Thoracic aorta (tissue), 2 donors: ENCODE measurements around the gene COX14. TPM values are rescaled to one million over a fixed set of nuclear protein-coding genes. Genes with fewer than 3 reads are reported as not detected.
A peak's percentile ranks its signal among the peaks of the same experiment; 100 is the strongest.

Experiments
- ATAC-seq: fragments of 150-250 bp; one replicate; pipeline ENCODE4 v1.8.0; 2017; ENCODE audit warnings: low read depth; ENCODE audit not compliant: insufficient number of reproducible peaks, low FRiP score
- DNase-seq: peaks from one replicate; pipeline ENCODE4 v3.0.0-alpha.2; 2020; ENCODE audit warnings: low spot score
- H3K27ac ChIP-seq, 2 donors: fragments of 200-600 bp; sonication (generic); 1 replicate in 1 of 2; 2 replicates in 1 of 2; pipeline ENCODE4 v1.5.1; 2016; ENCODE audit warnings: mild to moderate bottlenecking in 2 of 2, moderate library complexity in 2 of 2
- H3K27me3 ChIP-seq: fragments of 200-600 bp; sonication (generic); replicated peaks from 2 replicates; pipeline ENCODE4 v1.6.0; 2016; ENCODE audit warnings: mild to moderate bottlenecking; ENCODE audit not compliant: insufficient read depth
- H3K36me3 ChIP-seq: fragments of 200-600 bp; sonication (generic); one replicate; pipeline ENCODE4 v1.5.1; 2016
- H3K4me1 ChIP-seq, 2 donors: fragments of 200-600 bp; sonication (generic); 1 replicate in 1 of 2; 2 replicates in 1 of 2; pipeline versions ENCODE4 v1.5.1 to v1.6.0; 2016; ENCODE audit warnings: low read depth in 2 of 2, mild to moderate bottlenecking in 1 of 2; ENCODE audit not compliant: control insufficient read depth in 1 of 2
- H3K4me3 ChIP-seq: fragments of 200-600 bp; sonication (generic); 2 replicates; pipeline ENCODE4 v1.5.1; 2016; ENCODE audit warnings: mild to moderate bottlenecking
- H3K9me3 ChIP-seq: fragments of 200-600 bp; sonication (generic); 2 replicates; pipeline ENCODE4 v1.5.1; 2016
- CTCF ChIP-seq: fragments of 200-600 bp; sonication (generic); IDR thresholded peaks from one replicate; pipeline ENCODE4 v1.5.1; 2019; ENCODE audit warnings: antibody characterized with exemption
- total RNA-seq, 2 donors: library from RNA; depleted of rRNA; stranded (reverse); fragments of >200 nt; gene quantifications; one replicate each; pipeline versions ENCODE4 v1.1.0 to v1.2.3, GENCODE V29; 2016

COX14 gene
- total RNA-seq, 2 donors from 2014 or later = 50.8 to 57.2 TPM

GRCh38 chr12:50069539-50069938 lies 42.5 kb upstream of the COX14 start:
- Histone ChIP-seq H3K4me3 (no peak overlapping the region), H3K27ac (no peak overlapping the region), H3K27me3 (no peaks in the 10 kb centered on the region), H3K9me3 (no peaks in the 10 kb centered on the region), H3K36me3 (no peaks in the 10 kb centered on the region), H3K4me1 (peaks cover 0 to 19% of the 10 kb centered on the region in 2 donors)
- no peak for TF ChIP-seq CTCF
- DNase-seq (no peak), ATAC-seq (no peak)

GRCh38 chr12:50070314-50071060 lies 41.5 kb upstream of the COX14 start:
- Histone ChIP-seq H3K4me3 (no peak overlapping the region), H3K36me3 (no peaks in the 10 kb centered on the region), H3K27me3 (no peaks in the 10 kb centered on the region), H3K27ac (no peak overlapping the region), H3K4me1 (peaks cover 0 to 19% of the 10 kb centered on the region in 2 donors), H3K9me3 (no peaks in the 10 kb centered on the region)
- DNase-seq (no peak), ATAC-seq (peak; percentile 51)
- peak; percentile 87 for TF ChIP-seq CTCF

DNA sequence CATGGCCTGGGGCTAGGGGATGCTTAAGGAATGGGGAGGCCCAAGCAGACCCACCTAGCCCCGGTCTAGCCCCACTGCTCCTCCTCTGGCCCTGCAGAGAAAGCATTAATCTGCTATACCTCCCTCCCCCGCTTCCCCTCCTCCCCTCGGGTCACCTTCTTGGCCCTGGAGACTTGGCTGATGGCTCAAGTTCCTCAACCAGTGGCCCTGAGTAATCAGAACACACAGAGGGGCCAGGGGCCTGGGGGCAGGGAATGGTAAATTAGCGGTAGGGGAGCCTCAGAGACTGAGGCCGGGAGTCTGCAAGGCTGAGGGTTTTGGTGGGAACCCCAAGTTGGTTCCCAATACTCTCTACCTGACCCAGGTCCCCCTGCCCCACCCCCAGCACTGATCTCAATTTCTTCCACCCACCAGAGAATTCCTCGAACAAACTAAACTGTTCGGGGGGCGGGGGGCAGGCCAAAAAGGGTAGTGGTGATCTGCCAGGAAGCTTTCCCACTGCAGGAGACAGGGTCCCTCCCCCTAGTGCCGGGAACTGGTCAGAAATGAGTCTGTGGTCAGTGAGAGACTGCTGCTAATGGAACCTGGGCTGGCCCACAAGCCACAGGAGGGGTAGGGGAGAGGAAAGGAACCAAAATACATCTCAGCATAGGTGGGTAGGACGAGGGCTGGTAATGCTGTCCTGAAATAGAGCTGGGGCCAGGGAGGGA lies 39.7 kb upstream of the COX14 start:
- Histone ChIP-seq H3K27ac (no peak overlapping the region), H3K4me3 (no peak overlapping the region), H3K36me3 (no peaks in the 10 kb centered on the region), H3K9me3 (no peaks in the 10 kb centered on the region), H3K4me1 (peaks cover 0 to 3% of the 10 kb centered on the region in 2 donors), H3K27me3 (no peaks in the 10 kb centered on the region)
- no peak for TF ChIP-seq CTCF
- ATAC-seq (no peak), DNase-seq (no peak)

GRCh38 chr12:50073206-50073605 lies 38.8 kb upstream of the COX14 start:
- H3K4me3 ChIP-seq = no peak overlapping the region
- H3K4me1 ChIP-seq = peaks cover 0 to 3% of the 10 kb centered on the region in 2 donors
- TF ChIP-seq CTCF = no peak
- H3K9me3 ChIP-seq = no peaks in the 10 kb centered on the region
- DNase-seq (no peak), ATAC-seq (no peak)
- H3K27ac ChIP-seq = no peak overlapping the region
- no peaks in the 10 kb centered on the region for H3K36me3 ChIP-seq
- no peaks in the 10 kb centered on the region for H3K27me3 ChIP-seq

DNA sequence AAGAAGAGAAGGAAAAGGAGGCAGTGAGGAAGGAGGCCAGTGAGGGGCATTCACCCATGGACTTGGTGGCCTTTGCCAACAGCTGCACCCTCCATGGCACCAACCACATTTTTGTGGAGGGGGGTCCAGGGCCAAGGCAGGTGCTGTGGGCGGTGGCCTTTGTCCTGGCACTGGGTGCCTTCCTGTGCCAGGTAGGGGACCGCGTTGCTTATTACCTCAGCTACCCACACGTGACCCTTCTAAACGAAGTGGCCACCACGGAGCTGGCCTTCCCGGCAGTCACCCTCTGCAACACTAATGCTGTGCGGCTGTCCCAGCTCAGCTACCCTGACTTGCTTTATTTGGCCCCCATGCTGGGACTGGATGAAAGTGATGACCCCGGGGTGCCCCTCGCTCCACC lies 38.3 kb upstream of the COX14 start:
- Histone ChIP-seq H3K36me3 (no peaks in the 10 kb centered on the region), H3K27me3 (no peaks in the 10 kb centered on the region), H3K27ac (no peak overlapping the region), H3K4me3 (no peak overlapping the region), H3K4me1 (peaks cover 0 to 3% of the 10 kb centered on the region in 2 donors), H3K9me3 (no peaks in the 10 kb centered on the region)
- ATAC-seq (no peak), DNase-seq (no peak)
- no peak for TF ChIP-seq CTCF
